AML-193 (cell line): ENCODE results near the gene AGR3.

ENCODE experiments used
- DNase-seq, 2 experiments: peaks; one replicate each; lab custom pipeline; 2025; lab: John Stamatoyannopoulos, UW

The AGR3 gene

GRCh38 chr7:16881844-16882243 is at the start of gene AGR3:
AGR3 (minus strand) TSS chr7:16881983; CDS start chr7:16878618, 3,365 bp downstream.
- no peak for DNase-seq

- DNase-seq = no peak
Measured at GRCh38 chr7:16930946-16931345, 49.2 kb upstream of the AGR3 start.

- peak; percentile 88 to 91 for DNase-seq
Measured at GRCh38 chr7:16929146-16929762, 47.5 kb upstream of the AGR3 start.

GRCh38 chr7:16926861-16927260 is 45.1 kb upstream of the AGR3 start:
- DNase-seq = no peak

GRCh38 chr7:16926283-16926682 is 44.5 kb upstream of the AGR3 start:
- DNase-seq = peak; percentile 77 to 78

- no peak for DNase-seq
Measured at GRCh38 chr7:16925609-16926008, 43.8 kb upstream of the AGR3 start.

GRCh38 chr7:16923019-16923418 is 41.2 kb upstream of the AGR3 start:
- no peak for DNase-seq

GRCh38 chr7:16921644-16922257 is 40.0 kb upstream of the AGR3 start:
- no peak for DNase-seq

GRCh38 chr7:16921151-16921550 is 39.4 kb upstream of the AGR3 start:
- no peak for DNase-seq

GRCh38 chr7:16919440-16919839 is 37.7 kb upstream of the AGR3 start:
- DNase-seq = no peak

- DNase-seq = peak; percentile 43 to 60
Measured at GRCh38 chr7:16918288-16918895, 36.6 kb upstream of the AGR3 start.

- DNase-seq = no peak
Measured at GRCh38 chr7:16916738-16917137, 35.0 kb upstream of the AGR3 start.

GRCh38 chr7:16916105-16916639 is 34.4 kb upstream of the AGR3 start:
- DNase-seq = no peak

- DNase-seq = no peak
Measured at GRCh38 chr7:16915405-16915804, 33.6 kb upstream of the AGR3 start.

- DNase-seq = no peak
Measured at GRCh38 chr7:16914771-16915170, 33.0 kb upstream of the AGR3 start.

GRCh38 chr7:16913643-16914042 is 31.9 kb upstream of the AGR3 start:
- no peak for DNase-seq

GRCh38 chr7:16912540-16912939 is 30.8 kb upstream of the AGR3 start:
- DNase-seq = no peak

- no peak for DNase-seq
Measured at GRCh38 chr7:16908561-16908960, 26.8 kb upstream of the AGR3 start.

- DNase-seq = no peak
Measured at GRCh38 chr7:16905300-16906044, 23.7 kb upstream of the AGR3 start.

GRCh38 chr7:16904076-16904475 is 22.3 kb upstream of the AGR3 start:
- DNase-seq = no peak

GRCh38 chr7:16900209-16900768 is 18.5 kb upstream of the AGR3 start:
- DNase-seq = no peak
